ENCODE measurements around the gene C5orf58.

C5orf58 gene

DNA sequence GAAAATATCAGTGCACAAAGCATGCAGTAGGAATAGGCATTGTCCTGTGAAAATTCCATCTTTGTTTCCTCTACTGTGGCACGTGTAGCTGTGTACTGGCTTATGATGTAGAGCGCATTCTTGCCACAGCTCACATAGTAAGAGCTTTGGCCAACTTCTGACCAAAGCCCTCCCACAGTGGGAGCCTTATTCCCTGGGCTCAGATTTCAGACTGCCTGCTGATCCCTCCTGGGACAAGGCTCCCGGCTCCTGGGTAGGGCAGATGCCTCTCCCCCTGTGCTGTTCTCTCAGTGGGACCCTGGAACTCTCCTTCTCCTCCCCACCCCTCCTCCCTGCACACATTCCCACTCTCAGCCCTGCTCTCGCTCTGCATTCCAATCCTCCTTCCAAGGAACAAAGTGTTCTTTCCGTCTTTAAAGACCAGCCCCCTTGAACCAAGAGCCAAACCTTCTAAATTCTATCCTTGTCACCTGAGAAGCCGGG is 47.3 kb downstream of the C5orf58 start:
- no peak for DNase-seq (ENCODE audit: low read depth in 2 of 2)

DNA sequence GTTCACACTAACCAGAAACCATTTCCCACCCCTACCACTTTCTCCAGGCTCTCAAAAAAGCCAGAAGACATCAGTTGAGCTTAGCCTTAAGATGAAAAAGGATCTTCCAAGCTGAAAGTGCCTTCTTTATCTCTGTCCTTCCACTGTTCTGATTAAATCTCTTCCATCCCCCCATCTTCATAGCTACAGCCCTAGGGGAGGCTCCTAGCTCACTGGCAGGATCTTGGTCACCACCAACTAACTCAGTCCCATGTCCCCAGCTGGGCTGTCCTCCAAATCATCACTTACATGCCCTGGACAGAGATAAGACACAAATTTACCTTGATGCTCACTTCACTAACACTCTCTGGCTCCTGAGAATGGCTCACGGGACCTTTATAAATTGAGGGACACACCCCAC is 50.5 kb downstream of the C5orf58 start:
- no peak for DNase-seq (ENCODE audit: low read depth in 2 of 2)

DNA sequence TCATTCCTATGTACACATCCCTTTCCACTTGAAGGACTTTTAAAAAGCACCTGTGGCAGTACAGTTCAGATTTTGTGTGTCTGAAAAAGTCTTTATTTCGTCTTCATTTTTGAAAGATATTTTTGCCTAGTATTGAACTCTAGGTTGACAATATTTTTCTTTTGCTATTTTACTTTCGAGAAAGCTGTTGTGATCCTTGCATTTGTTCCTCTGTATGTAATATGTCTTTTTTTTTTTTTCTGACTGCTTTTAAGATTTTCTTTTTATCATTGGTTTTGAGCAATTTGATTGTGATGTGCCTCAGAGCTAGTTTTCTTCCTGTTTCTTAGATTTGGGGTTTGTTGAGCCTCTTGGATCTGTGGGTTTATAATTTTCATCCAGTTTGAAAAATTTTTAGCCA is 51.4 kb downstream of the C5orf58 start:
- DNase-seq (ENCODE audit: low read depth in 2 of 2), result no peak

GRCh38 chr5:170285181-170285580 is 52.4 kb downstream of the C5orf58 start:
- DNase-seq (ENCODE audit: low read depth in 2 of 2), result no peak

DNA sequence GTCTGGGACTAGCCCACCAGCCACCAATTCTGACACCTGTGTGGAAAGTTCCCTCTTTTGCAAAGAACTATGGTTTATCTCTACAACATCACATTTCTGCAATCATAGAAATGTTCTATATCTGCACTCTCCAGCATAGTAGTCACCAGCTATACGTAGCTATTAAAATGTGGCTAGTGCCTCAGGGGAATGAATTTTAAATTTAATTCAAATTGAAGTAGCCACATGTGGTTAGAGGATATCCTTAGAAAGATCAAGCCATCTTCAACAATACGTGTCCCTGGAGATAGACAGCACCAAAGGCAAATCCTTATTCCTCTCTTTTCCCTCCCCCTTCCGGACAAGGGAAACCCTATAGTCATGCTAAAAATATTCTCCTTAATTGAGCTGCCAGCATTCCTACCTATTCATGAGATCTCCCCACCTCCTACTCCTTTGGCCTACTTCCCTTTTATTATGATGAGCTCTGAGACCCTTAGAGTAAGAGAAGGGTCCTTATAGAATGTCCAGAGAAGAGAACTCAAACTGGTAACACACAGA is 53.7 kb downstream of the C5orf58 start:
- no peak for DNase-seq (ENCODE audit: low read depth in 2 of 2)

- no peak for DNase-seq (ENCODE audit: low read depth in 2 of 2)
Measured at GRCh38 chr5:170287532-170287931, 54.7 kb downstream of the C5orf58 start.

DNA sequence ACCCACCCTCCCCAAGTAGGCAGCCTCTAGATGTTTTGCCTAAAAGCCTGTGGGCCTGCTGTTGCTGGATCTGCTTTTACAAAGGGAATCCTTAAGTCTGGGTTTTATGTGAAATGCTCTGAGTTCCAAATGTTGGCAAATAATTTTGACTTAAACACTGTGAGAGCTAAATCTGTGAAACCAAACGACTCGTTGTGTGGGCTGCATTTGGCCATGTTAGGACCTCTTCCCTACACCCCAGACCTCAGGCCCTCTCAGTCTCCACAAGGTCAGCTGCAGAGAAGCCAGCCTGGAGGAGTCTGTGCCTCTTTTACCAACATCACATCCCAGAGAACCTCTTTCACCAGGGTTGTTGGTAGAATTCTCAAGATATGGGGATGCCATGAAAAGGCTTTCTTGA is 55.4 kb downstream of the C5orf58 start:
- no peak for DNase-seq (ENCODE audit: low read depth in 2 of 2)

DNA sequence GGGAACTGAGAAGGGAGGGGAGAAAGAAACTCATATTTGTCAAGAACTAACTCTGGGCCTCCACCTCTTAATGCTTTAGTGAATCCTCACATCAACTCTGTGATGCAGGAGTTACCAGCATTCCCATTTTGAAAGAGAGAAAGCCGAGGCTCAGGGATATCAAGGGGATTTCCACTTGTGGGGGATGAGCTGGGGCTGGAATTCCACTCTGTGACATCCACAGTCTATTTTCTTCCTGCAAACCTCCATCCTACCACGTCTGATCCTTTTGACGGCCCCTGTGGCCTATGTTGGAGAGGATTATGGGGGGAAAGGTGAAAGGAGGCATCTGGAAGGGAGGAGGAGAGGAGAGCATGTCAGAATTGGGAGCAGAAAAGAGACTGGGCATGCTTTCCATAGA is 55.8 kb downstream of the C5orf58 start:
- no peak for DNase-seq (ENCODE audit: low read depth in 2 of 2)

DNA sequence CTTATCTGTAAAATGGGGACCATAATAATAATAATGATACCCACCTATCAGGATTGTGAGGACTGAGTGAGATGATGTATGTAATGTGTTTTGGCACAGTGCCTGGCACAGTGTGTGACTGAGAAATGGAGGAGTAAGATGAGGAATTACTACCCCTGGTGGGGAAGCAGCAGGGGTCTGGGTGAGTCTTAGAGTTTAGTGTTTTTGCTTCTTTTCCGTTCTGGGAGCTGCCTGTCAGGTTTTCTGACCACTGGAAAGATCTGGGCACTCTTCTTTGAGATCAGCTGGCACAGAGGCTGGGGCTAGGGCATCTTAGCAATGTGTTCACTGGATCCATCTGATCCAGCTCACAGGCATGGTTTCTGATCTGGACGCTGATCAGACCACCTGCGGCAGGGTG is 56.3 kb downstream of the C5orf58 start:
- no peak for DNase-seq (ENCODE audit: low read depth in 2 of 2)

GRCh38 chr5:170289764-170290163 is 57.0 kb downstream of the C5orf58 start:
- DNase-seq (ENCODE audit: low read depth in 2 of 2), result no peak

DNA sequence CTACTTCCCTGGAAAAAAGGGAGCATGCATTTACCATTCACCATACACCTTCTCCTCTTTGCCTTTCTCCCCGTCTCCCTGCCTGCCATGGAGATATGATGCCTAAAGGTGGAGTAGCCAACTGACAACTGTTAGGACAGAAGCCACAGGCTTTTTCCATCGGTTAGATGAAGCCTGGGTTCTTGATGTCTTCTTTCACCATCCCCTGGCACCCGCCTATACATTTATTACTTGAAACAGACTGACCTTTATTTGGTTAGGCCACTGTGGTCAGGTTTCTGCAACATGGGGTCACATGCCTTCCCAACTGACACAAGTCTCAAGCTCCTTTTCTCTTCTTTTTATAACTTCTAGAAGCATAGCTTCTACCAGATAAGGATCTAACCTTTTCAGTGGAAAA is 57.7 kb downstream of the C5orf58 start:
- DNase-seq (ENCODE audit: low read depth in 2 of 2), result no peak

GRCh38 chr5:170292179-170293104 is 59.7 kb downstream of the C5orf58 start:
- no peak for DNase-seq (ENCODE audit: low read depth in 2 of 2)

- peak in 1 of 2 donors; percentile 56 for DNase-seq (ENCODE audit: low read depth in 2 of 2)
Measured at GRCh38 chr5:170293273-170293672, 60.5 kb downstream of the C5orf58 start.

GRCh38 chr5:170294057-170294456 is 61.3 kb downstream of the C5orf58 start:
- DNase-seq (ENCODE audit: low read depth in 2 of 2), result no peak

DNA sequence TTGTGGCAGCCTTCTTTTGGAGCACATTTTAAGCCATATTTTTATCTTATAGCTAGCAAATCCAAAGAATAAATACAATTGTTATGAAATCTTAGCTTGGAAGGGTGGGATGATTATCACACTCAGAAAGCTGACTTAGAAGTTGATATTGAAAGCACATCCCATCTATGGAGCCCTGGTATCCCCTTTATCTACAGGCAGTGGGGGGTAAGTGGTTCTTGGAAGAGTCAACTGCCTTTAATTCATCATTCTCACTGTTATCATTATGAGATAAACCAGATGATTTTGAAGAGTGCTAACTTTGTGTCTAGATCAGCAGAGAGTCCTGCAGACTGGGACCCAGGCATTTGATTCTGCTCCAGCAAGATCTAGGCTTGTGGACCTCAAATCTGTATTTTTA is 61.8 kb downstream of the C5orf58 start:
- DNase-seq (ENCODE audit: low read depth in 2 of 2), result no peak

All from stimulated activated CD8-positive, alpha-beta memory T cell treated with anti-CD3 and anti-CD28 coated beads, Interleukin-15, amount 100 ng/mL, for 4 hours (primary cell).